HG03175 (cell line): ENCODE data around the gene RAB6A.

Source experiments
- ATAC-seq: cut with Tn5 transposase; IDR thresholded peaks from one replicate; pipeline ENCODE4 v1.9.1; 2021; ENCODE audit warnings: mild to moderate bottlenecking, moderate library complexity; ENCODE audit not compliant: unreplicated experiment

RAB6A gene

GRCh38 chr11:73656985-73657384, 103.9 kb downstream of the RAB6A start:
- no peak for ATAC-seq

- ATAC-seq = no peak
Observed at GRCh38 chr11:73655686-73656085, 105.2 kb downstream of the RAB6A start.

- no peak for ATAC-seq
Observed at GRCh38 chr11:73654482-73655021, 106.3 kb downstream of the RAB6A start.

- ATAC-seq = no peak
Observed at GRCh38 chr11:73653996-73654395, 106.9 kb downstream of the RAB6A start.

- no peak for ATAC-seq
Observed at GRCh38 chr11:73652856-73653559, 107.9 kb downstream of the RAB6A start.

- no peak for ATAC-seq
Observed at GRCh38 chr11:73652046-73652730, 108.7 kb downstream of the RAB6A start.

GRCh38 chr11:73651661-73652045, 109.2 kb downstream of the RAB6A start:
- no peak for ATAC-seq

- no peak for ATAC-seq
Observed at GRCh38 chr11:73651252-73651651, 109.6 kb downstream of the RAB6A start.

- ATAC-seq = no peak
Observed at GRCh38 chr11:73650400-73650799, 110.5 kb downstream of the RAB6A start.

GRCh38 chr11:73649206-73649605, 111.7 kb downstream of the RAB6A start:
- ATAC-seq = no peak

GRCh38 chr11:73648571-73649046, 112.3 kb downstream of the RAB6A start:
- ATAC-seq = no peak

GRCh38 chr11:73648121-73648520, 112.8 kb downstream of the RAB6A start:
- no peak for ATAC-seq

- ATAC-seq = peak; percentile 85
Observed at GRCh38 chr11:73647459-73648100, 113.3 kb downstream of the RAB6A start.

- no peak for ATAC-seq
Observed at GRCh38 chr11:73645972-73646631, 114.8 kb downstream of the RAB6A start, which contains the start of gene PLEKHB1. Gene PLEKHB1 (plus strand): TSS chr11:73646581. CDS start chr11:73646609, 28 bp downstream.

- ATAC-seq = no peak
Observed at GRCh38 chr11:73645121-73645969, 115.5 kb downstream of the RAB6A start.

- no peak for ATAC-seq
Observed at GRCh38 chr11:73641668-73642067, 119.2 kb downstream of the RAB6A start.

- no peak for ATAC-seq
Observed at GRCh38 chr11:73640592-73640991, 120.3 kb downstream of the RAB6A start.

GRCh38 chr11:73637012-73637411, 123.9 kb downstream of the RAB6A start:
- no peak for ATAC-seq

- no peak for ATAC-seq
Observed at GRCh38 chr11:73636249-73636648, 124.6 kb downstream of the RAB6A start.

GRCh38 chr11:73635721-73636120, 125.2 kb downstream of the RAB6A start:
- ATAC-seq = no peak
